Activated T-helper 2 cell treated with anti-CD3 and anti-CD28 coated beads, Interferon-gamma antibody, Interleukin-2, Interleukin-4, amounts not matched to agents 10 μg/mL and 5 μg/mL and 100 μg/mL, durations not matched to agents 14 hours and 24 hours and 36 hours (primary cell): ENCODE results near the gene PRPS1. TPM values are rescaled to one million over a fixed set of nuclear protein-coding genes. Genes with fewer than 3 reads are reported as not detected.
"Not testable (repeated sequence)": the region's sequence is repeated elsewhere in the genome, so short reads cannot be mapped to it uniquely, and the experiment has no call there.

Experiments used
- DNase-seq: peaks from one replicate; pipeline ENCODE4 v3.0.0; 2021; ENCODE audit warnings: low spot score
- H3K27ac Mint-ChIP-seq: one replicate; pipeline ENCODE4 v1.8.0; 2021; ENCODE audit warnings: mixed read lengths
- H3K27me3 Mint-ChIP-seq: one replicate; pipeline ENCODE4 v1.8.0; 2021; ENCODE audit warnings: low read depth, mixed read lengths
- H3K36me3 Mint-ChIP-seq: one replicate; pipeline ENCODE4 v1.8.0; 2021; ENCODE audit warnings: low read depth, mixed read lengths
- H3K4me1 Mint-ChIP-seq: one replicate; pipeline ENCODE4 v1.8.0; 2021; ENCODE audit warnings: low read depth, mixed read lengths
- H3K4me3 Mint-ChIP-seq: one replicate; pipeline ENCODE4 v1.8.0; 2021; ENCODE audit warnings: low read depth, mild to moderate bottlenecking, moderate library complexity, mixed read lengths
- H3K9me3 Mint-ChIP-seq: one replicate; pipeline ENCODE4 v1.8.0; 2021; ENCODE audit warnings: mixed read lengths
- intact Hi-C: fragments of 100-400 bp; cut with micrococcal nuclease; formaldehyde crosslinking; loops from one replicate; pipeline ENCODE4 v1.15.1; 2023
- total RNA-seq: library from RNA; stranded (reverse); gene quantifications from 2 replicates; pipeline ENCODE4 v1.2.3, GENCODE V29; 2022

Gene PRPS1
- total RNA-seq, 1 donor from 2014 or later, result 94.4 TPM

DNA sequence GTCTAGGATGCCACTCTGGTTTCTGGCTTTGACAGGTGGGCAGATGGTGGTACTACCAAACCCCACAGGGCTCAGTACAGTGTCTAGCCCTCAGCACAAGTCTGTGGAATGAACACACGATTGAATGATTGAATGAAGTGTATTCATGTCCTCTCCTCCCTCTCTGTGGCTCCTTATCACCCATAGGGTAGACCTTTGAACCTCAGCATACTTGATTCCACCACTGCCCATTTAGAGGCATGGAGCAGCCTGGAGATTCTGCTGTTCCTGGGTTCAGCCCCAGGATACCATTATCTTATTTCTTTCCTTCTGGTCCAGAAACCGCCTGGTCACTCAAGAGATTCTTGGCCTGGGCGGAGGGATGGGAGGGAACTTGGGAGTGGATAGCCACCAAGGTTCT is 53.9 kb downstream of the PRPS1 start:
- Mint-ChIP-seq H3K9me3 (no peaks in the 10 kb centered on the region), H3K4me1 (peaks cover 44% of the 10 kb centered on the region), H3K36me3 (no peaks in the 10 kb centered on the region), H3K4me3 (no peak overlapping the region), H3K27ac (no peak overlapping the region), H3K27me3 (no peaks in the 10 kb centered on the region)
- intact Hi-C loops, result no loop called here
- DNase-seq, result no peak

DNA sequence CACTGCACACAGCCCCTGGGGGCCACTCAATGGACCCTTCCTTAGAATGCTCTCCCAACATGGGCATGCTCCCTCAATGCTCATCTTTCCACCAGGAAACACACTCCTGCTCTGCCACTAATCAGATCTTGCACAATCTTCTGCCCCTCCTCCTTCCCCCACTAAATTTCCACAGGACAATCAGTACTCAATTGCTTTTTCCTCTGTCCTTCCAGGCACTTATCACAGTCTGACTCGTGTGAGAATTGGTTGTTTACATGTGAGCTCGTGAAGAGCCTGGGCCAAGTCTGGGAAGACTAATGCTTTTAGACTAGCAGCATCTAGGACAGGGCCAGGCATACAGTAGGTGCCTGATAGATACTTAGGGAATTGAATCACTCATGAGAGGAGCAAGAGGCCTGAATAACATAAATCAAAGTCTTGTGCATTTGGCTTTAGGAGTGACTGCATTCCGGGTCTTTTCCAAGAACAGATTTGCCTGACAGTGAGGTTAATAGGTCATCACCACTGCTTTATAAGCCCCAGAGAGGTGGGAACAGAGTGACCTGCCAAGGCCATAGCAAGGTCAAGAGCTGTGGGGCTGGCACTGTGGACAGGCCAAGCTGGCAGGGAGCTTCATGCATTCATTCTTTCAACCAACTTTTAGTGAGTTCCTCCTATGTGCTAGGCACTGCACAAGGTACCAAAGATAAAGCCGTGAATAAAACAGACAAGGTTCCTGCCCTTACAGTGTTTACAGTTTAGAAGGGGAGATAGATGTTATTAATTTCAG is 55.0 kb downstream of the PRPS1 start:
- DNase-seq, result no peak
- no peaks in the 10 kb centered on the region for H3K27me3 Mint-ChIP-seq
- no peaks in the 10 kb centered on the region for H3K9me3 Mint-ChIP-seq
- no peak overlapping the region for H3K4me3 Mint-ChIP-seq
- H3K4me1 Mint-ChIP-seq, result peaks cover 38% of the 10 kb centered on the region
- intact Hi-C loops, result no loop called here
- H3K27ac Mint-ChIP-seq, result no peak overlapping the region
- no peaks in the 10 kb centered on the region for H3K36me3 Mint-ChIP-seq

DNA sequence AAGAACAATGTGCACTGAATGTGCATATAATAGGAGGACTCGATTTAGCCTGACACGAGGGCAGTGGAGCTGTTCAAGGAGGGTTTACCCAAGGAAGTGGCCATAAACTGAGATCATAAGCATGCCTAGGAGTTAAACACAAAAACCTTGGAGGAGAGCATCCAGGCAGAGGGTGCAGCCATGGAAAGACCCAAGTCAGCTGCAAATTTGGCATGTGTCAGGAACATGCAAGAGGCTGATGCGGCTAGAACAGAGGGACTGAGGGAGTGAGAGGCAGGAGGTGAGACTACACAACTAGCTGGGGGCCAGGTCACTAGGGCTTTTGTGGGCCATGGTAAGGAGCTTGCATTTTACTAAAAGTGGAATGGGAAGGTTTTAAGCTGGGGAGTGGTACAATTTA is 55.6 kb downstream of the PRPS1 start:
- Mint-ChIP-seq H3K9me3 (no peaks in the 10 kb centered on the region), H3K4me1 (peaks cover 32% of the 10 kb centered on the region), H3K27me3 (no peaks in the 10 kb centered on the region), H3K27ac (peak overlapping the region; percentile 33), H3K36me3 (no peaks in the 10 kb centered on the region), H3K4me3 (no peak overlapping the region)
- intact Hi-C loops, result no loop called here
- DNase-seq, result no peak

DNA sequence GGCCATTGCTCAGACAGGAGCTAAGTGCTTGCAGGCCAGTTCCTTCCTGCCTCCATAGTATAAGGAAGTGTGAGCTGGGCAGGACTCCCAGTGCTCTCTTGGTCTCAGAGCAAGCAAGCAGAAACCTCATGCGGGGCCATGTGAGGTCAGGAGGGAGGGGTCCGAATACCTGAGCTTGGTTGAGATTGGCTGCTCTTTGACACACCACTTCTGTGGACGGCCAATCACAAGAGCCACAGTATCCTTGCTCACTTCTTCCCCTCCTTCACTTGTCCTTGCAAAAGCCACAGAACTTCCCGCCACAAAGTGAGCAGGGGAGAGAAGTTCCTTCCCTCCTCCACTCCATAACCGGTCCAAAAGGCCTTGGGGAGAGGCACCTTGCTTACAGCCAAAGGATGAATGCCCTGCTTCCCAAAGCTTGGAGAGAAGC is 56.7 kb downstream of the PRPS1 start:
- no peak for DNase-seq
- intact Hi-C loops, result no loop called here
- Mint-ChIP-seq H3K27ac (no peak overlapping the region), H3K27me3 (no peaks in the 10 kb centered on the region), H3K36me3 (no peaks in the 10 kb centered on the region), H3K9me3 (no peaks in the 10 kb centered on the region), H3K4me1 (peaks cover 25% of the 10 kb centered on the region), H3K4me3 (no peak overlapping the region)

DNA sequence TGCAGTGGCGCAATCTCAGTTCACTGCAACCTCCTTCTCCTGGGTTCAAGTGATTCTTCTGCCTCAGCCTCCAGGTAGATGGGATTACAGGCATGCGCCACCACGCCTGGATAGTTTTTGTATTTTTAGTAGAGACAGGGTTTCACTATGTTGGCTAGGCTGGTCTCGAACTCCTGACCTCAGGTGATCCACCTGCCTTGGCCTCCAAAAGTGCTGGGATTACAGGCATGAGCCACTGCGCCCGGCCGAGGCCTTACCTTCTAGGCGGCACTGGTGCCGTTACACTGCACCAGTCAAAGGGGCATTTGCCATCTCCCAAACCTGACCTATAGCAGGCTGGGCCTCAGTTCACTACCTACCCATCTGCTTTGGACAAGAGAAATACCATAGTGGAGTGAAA is 57.3 kb downstream of the PRPS1 start:
- intact Hi-C loops, H3K4me3 Mint-ChIP-seq, H3K9me3 Mint-ChIP-seq, H3K27ac Mint-ChIP-seq, DNase-seq, H3K27me3 Mint-ChIP-seq, H3K36me3 Mint-ChIP-seq: not testable (repeated sequence)
- H3K4me1 Mint-ChIP-seq, result peaks cover 20% of the 10 kb centered on the region

DNA sequence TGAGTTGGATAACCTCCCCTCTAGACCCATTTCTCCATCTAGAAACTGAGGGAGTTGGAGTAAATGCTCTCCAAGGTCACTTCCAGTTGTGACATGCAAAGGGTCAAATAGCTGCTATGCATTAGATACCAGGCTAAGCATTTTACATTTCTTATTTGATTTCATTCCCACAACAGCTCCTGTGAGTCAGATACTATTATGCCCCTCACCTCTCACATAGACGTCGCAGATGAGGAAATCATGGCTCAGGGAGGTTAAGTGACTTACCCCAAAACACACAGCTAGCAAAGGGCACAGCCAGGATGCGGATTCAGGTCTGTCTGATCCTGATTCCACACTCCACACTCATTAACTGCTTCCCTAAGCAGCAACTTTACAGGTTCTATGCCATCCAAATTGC is 57.7 kb downstream of the PRPS1 start:
- Mint-ChIP-seq H3K4me3 (no peak overlapping the region), H3K36me3 (no peaks in the 10 kb centered on the region), H3K4me1 (peaks cover 20% of the 10 kb centered on the region), H3K27me3 (no peaks in the 10 kb centered on the region), H3K27ac (no peak overlapping the region), H3K9me3 (no peaks in the 10 kb centered on the region)
- no peak for DNase-seq
- intact Hi-C loops, result no loop called here

DNA sequence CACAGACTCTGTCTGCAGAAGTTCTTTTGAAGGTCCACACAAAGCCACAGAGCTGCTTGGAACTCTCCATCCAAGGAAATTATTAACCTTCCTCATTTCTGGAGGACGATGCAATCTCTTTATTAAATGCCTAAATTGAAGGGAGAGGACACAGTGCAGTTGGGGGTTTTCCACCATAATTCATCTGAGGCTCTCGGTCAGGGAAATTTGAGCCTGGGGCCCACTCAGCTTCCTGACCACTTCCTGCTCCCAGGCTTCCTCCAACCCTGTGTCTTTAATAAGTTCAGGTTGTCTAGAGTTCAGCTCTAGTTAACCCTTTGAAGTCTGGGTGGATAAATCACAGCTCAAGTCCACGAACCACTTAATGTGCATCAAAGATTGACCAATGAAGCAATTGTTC is 58.5 kb downstream of the PRPS1 start:
- no peak for DNase-seq
- H3K27me3 Mint-ChIP-seq, result no peaks in the 10 kb centered on the region
- no peaks in the 10 kb centered on the region for H3K36me3 Mint-ChIP-seq
- peaks cover 20% of the 10 kb centered on the region for H3K4me1 Mint-ChIP-seq
- no peak overlapping the region for H3K4me3 Mint-ChIP-seq
- no peak overlapping the region for H3K27ac Mint-ChIP-seq
- no peaks in the 10 kb centered on the region for H3K9me3 Mint-ChIP-seq
- intact Hi-C loops, result no loop called here

DNA sequence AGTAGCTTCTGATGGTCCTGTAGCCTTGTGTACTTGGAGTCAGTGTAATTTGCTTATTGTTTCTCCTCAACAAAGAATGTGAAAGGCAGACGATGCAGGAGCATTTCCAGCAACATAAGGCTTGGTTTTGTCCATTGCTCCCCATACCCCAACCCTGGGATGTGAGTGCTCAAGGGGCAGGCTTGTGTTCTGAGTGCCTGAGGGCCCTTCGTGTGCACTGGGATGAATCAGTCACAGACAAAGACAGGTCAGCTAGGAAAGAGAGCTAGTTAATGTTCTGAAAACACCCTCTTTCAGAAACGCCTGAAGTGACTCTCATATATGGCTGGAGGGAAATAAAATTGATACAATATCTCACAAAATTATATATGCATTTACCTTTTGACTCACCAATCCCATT is 59.1 kb downstream of the PRPS1 start:
- no peaks in the 10 kb centered on the region for H3K27me3 Mint-ChIP-seq
- intact Hi-C loops, result no loop called here
- no peak overlapping the region for H3K27ac Mint-ChIP-seq
- no peak overlapping the region for H3K4me3 Mint-ChIP-seq
- peaks cover 20% of the 10 kb centered on the region for H3K4me1 Mint-ChIP-seq
- no peak for DNase-seq
- H3K9me3 Mint-ChIP-seq, result no peaks in the 10 kb centered on the region
- no peaks in the 10 kb centered on the region for H3K36me3 Mint-ChIP-seq

DNA sequence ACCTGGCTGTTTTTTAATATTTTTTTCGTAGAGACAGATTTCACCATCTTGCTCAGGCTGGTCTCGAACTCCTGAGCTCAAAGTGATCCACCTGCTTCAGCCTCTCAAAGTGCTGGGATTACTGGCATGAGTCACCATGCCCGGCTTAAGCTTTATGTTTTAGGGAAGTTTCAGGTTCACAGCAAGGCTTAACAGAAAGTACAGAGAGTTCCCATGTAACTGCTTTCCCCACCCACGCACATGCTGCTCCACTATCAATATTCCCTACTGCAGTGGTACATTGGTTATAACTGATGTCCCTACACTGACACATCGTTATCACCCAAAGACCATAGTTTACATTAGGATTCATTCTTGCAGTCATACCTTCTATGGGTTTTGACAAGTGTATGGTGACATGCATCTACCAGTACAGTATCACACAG is 62.7 kb downstream of the PRPS1 start:
- no peak overlapping the region for H3K27ac Mint-ChIP-seq
- no peak for DNase-seq
- H3K9me3 Mint-ChIP-seq, result no peaks in the 10 kb centered on the region
- H3K4me3 Mint-ChIP-seq, result no peak overlapping the region
- no peaks in the 10 kb centered on the region for H3K36me3 Mint-ChIP-seq
- H3K27me3 Mint-ChIP-seq, result no peaks in the 10 kb centered on the region
- intact Hi-C loops, result no loop called here
- peaks cover 8% of the 10 kb centered on the region for H3K4me1 Mint-ChIP-seq

DNA sequence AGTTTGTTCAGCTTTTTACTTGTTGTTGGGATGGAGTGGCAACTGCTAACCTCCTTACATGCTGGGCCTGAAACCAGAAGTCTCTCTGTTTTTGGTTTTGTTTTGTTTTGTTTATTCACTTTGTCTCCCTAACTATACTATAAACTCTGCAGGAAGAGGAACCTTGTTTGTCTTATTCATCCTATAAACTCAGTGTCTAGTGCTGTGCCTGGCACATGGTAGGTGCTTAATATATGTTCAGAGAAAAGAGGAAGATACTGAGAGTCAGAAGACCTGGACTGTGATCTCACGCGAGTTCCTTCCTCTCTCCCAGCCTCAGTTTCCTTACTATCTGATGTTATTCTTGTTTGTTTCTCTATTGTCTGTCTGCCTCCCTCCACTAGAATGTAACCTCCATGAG is 71.3 kb downstream of the PRPS1 start:
- H3K27ac Mint-ChIP-seq, result no peak overlapping the region
- peaks cover 2% of the 10 kb centered on the region for H3K27me3 Mint-ChIP-seq
- no peak for DNase-seq
- no peak overlapping the region for H3K4me3 Mint-ChIP-seq
- intact Hi-C loops, result no loop called here
- H3K36me3 Mint-ChIP-seq, result no peaks in the 10 kb centered on the region
- peaks cover 4% of the 10 kb centered on the region for H3K4me1 Mint-ChIP-seq
- no peaks in the 10 kb centered on the region for H3K9me3 Mint-ChIP-seq

DNA sequence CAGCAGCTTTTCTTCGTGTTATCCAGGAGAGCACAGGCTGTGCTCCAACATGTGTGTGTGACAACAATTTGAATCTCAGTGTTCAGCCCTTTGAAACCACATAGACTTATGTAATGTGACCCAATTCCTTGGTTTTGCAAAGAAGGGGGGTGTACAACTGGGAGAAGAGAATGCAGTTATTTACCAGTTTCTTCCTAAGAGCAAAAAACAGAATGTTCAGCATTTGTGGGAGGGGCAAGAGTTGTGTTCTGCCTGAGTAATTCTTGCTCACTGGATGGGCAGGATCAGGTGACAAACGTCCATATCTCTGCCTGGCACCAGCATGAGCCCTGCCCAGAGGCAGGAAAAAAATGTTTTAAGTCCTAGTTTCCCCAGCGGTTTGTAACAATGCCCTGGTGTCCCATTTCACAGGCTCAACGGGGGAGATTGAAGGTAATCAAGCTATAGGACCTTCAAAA is 72.0 kb downstream of the PRPS1 start:
- Mint-ChIP-seq H3K36me3 (no peaks in the 10 kb centered on the region), H3K27me3 (peaks cover 2% of the 10 kb centered on the region), H3K4me1 (peaks cover 4% of the 10 kb centered on the region), H3K4me3 (no peak overlapping the region), H3K27ac (no peak overlapping the region), H3K9me3 (no peaks in the 10 kb centered on the region)
- intact Hi-C loops, result no loop called here
- DNase-seq, result no peak
